ENCODE data around the gene RNF111.
"Not testable (repeated sequence)": the region's sequence is repeated elsewhere in the genome, so short reads cannot be mapped to it uniquely, and the experiment has no call there.

The RNF111 gene

GRCh38 chr15:58987491-58988005 is at the start of gene RNF111:
Gene RNF111 (plus strand): TSS chr15:58987663. CDS start chr15:59030823, 43,160 bp downstream.
- peak; percentile 85 for DNase-seq

GRCh38 chr15:58947179-58947578 is 40.3 kb upstream of the RNF111 start:
- no peak for DNase-seq

- no peak for DNase-seq
These were observed 36.0 kb upstream of the RNF111 start for GRCh38 chr15:58951388-58952007.

- DNase-seq, result no peak
These were observed 34.7 kb upstream of the RNF111 start for GRCh38 chr15:58952751-58953150.

GRCh38 chr15:58957101-58957973 is 30.1 kb upstream of the RNF111 start:
- DNase-seq, result peak; percentile 16

GRCh38 chr15:58958811-58959210 is 28.7 kb upstream of the RNF111 start:
- DNase-seq, result no peak

- DNase-seq, result no peak
These were observed 25.3 kb upstream of the RNF111 start for GRCh38 chr15:58962136-58962535.

- DNase-seq, result no peak
These were observed 24.5 kb upstream of the RNF111 start for GRCh38 chr15:58962662-58963565.

GRCh38 chr15:58966698-58967097 is 20.8 kb upstream of the RNF111 start:
- DNase-seq, result no peak

- DNase-seq, result no peak
These were observed 20.0 kb upstream of the RNF111 start for GRCh38 chr15:58967479-58967878.

GRCh38 chr15:58977887-58978286 is 9.6 kb upstream of the RNF111 start:
- DNase-seq, result no peak

GRCh38 chr15:58980351-58980939 is 7.0 kb upstream of the RNF111 start:
- no peak for DNase-seq

GRCh38 chr15:58981808-58982475 is 5.5 kb upstream of the RNF111 start:
- no peak for DNase-seq

- no peak for DNase-seq
These were observed 4.2 kb upstream of the RNF111 start for GRCh38 chr15:58983261-58983660.

GRCh38 chr15:58985443-58985842 is 2.0 kb upstream of the RNF111 start:
- DNase-seq, result no peak

- no peak for DNase-seq
These were observed 427 bp upstream of the RNF111 start for GRCh38 chr15:58987036-58987435.

GRCh38 chr15:58988006-58988785 is 733 bp downstream of the RNF111 start:
- DNase-seq, result no peak

GRCh38 chr15:58992181-58992580 is 4.7 kb downstream of the RNF111 start:
- no peak for DNase-seq

- no peak for DNase-seq
These were observed 7.5 kb downstream of the RNF111 start for GRCh38 chr15:58994906-58995453.

GRCh38 chr15:58999694-59000093 is 12.2 kb downstream of the RNF111 start:
- DNase-seq, result no peak

GRCh38 chr15:59000251-59000650 is 12.8 kb downstream of the RNF111 start:
- DNase-seq, result not testable (repeated sequence)
